Measurements from ENCODE around the gene EYA4. TPM values are rescaled to one million over a fixed set of nuclear protein-coding genes. Genes with fewer than 3 reads are reported as not detected.

Gene EYA4, protein sequence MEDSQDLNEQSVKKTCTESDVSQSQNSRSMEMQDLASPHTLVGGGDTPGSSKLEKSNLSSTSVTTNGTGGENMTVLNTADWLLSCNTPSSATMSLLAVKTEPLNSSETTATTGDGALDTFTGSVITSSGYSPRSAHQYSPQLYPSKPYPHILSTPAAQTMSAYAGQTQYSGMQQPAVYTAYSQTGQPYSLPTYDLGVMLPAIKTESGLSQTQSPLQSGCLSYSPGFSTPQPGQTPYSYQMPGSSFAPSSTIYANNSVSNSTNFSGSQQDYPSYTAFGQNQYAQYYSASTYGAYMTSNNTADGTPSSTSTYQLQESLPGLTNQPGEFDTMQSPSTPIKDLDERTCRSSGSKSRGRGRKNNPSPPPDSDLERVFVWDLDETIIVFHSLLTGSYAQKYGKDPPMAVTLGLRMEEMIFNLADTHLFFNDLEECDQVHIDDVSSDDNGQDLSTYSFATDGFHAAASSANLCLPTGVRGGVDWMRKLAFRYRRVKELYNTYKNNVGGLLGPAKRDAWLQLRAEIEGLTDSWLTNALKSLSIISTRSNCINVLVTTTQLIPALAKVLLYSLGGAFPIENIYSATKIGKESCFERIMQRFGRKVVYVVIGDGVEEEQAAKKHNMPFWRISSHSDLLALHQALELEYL
- under 0.01 TPM in 1 of 2 replicates, not detected in the other for total RNA-seq

GRCh38 chr6:133241086-133241900, at the start of gene EYA4:
EYA4 (plus strand) TSS chr6:133241357; CDS start chr6:133274781, 33,424 bp downstream.

Data from smooth muscle cell of the umbilical artery (primary cell).